Measurements from ENCODE around the gene OLFML3.
"Not testable (repeated sequence)": the region's sequence is repeated elsewhere in the genome, so short reads cannot be mapped to it uniquely, and the experiment has no call there.

OLFML3 gene

GRCh38 chr1:113945329-113945728 is 33.9 kb upstream of the OLFML3 start:
- Histone ChIP-seq H3K4me3 (no peak overlapping the region), H3K36me3 (peaks cover 16 to 34% (median 20%) of the 10 kb centered on the region in 3 donors), H3K4me1 (peaks cover 0 to 44% (median 29%) of the 10 kb centered on the region in 4 donors), H3K27ac (no peak overlapping the region), H3K9me3 (no peaks in the 10 kb centered on the region), H3K27me3 (no peaks in the 10 kb centered on the region)
- intact Hi-C loops (cut with DNase I; ENCODE audit: low total_unique reads): no loop called here
- no peak for TF ChIP-seq CTCF (IDR thresholded peaks at IDR 0.05)
- no peak for DNase-seq

GRCh38 chr1:113946112-113946511 is 33.2 kb upstream of the OLFML3 start:
- no peak for DNase-seq
- Histone ChIP-seq H3K27ac (no peak overlapping the region), H3K9me3 (no peaks in the 10 kb centered on the region), H3K36me3 (peaks cover 8 to 26% (median 13%) of the 10 kb centered on the region in 3 donors), H3K4me3 (no peak overlapping the region), H3K27me3 (no peaks in the 10 kb centered on the region), H3K4me1 (peaks cover 0 to 44% (median 28%) of the 10 kb centered on the region in 4 donors)
- intact Hi-C loops (cut with DNase I; ENCODE audit: low total_unique reads): no loop called here
- no peak for TF ChIP-seq CTCF (IDR thresholded peaks at IDR 0.05)

- intact Hi-C loops (cut with DNase I; ENCODE audit: low total_unique reads): no loop called here
- peaks cover 3 to 18% (median 8%) of the 10 kb centered on the region in 3 donors for H3K36me3 ChIP-seq
- no peak for DNase-seq
- TF ChIP-seq CTCF (IDR thresholded peaks at IDR 0.05): no peak
- H3K4me3 ChIP-seq: no peak overlapping the region
- no peaks in the 10 kb centered on the region for H3K9me3 ChIP-seq
- H3K4me1 ChIP-seq: peaks cover 0 to 48% (median 28%) of the 10 kb centered on the region in 4 donors
- H3K27ac ChIP-seq: peak overlapping the region; percentile 40 to 50
- no peaks in the 10 kb centered on the region for H3K27me3 ChIP-seq
These were observed 32.4 kb upstream of the OLFML3 start for GRCh38 chr1:113946678-113947387.

GRCh38 chr1:113947388-113948107 is 31.7 kb upstream of the OLFML3 start:
- peaks cover 0 to 11% (median under 1%) of the 10 kb centered on the region in 3 donors for H3K36me3 ChIP-seq
- DNase-seq: no peak
- H3K27ac ChIP-seq: peak overlapping the region; percentile 40 to 50
- peaks cover 0 to 55% (median 28%) of the 10 kb centered on the region in 4 donors for H3K4me1 ChIP-seq
- intact Hi-C loops (cut with DNase I; ENCODE audit: low total_unique reads): no loop called here
- H3K9me3 ChIP-seq: no peaks in the 10 kb centered on the region
- no peaks in the 10 kb centered on the region for H3K27me3 ChIP-seq
- no peak overlapping the region for H3K4me3 ChIP-seq
- TF ChIP-seq CTCF (IDR thresholded peaks at IDR 0.05): no peak

- DNase-seq; intact Hi-C loops (cut with DNase I; ENCODE audit: low total_unique reads); H3K9me3 ChIP-seq; H3K27me3 ChIP-seq; H3K4me3 ChIP-seq; H3K36me3 ChIP-seq: not testable (repeated sequence)
- peaks cover 0 to 58% (median 28%) of the 10 kb centered on the region in 4 donors for H3K4me1 ChIP-seq
- H3K27ac ChIP-seq: peak overlapping the region; percentile 40 to 50
These were observed 31.1 kb upstream of the OLFML3 start for GRCh38 chr1:113948151-113948550.

GRCh38 chr1:113949007-113949406 is 30.3 kb upstream of the OLFML3 start:
- H3K36me3 ChIP-seq: peaks cover 0 to 7% (median 6%) of the 10 kb centered on the region in 3 donors
- no peaks in the 10 kb centered on the region for H3K9me3 ChIP-seq
- DNase-seq: peak; percentile 27 to 71
- H3K27me3 ChIP-seq: no peaks in the 10 kb centered on the region
- H3K4me3 ChIP-seq: no peak overlapping the region
- intact Hi-C loops (cut with DNase I; ENCODE audit: low total_unique reads): no loop called here
- H3K4me1 ChIP-seq: peaks cover 0 to 58% (median 28%) of the 10 kb centered on the region in 4 donors
- H3K27ac ChIP-seq: peak overlapping the region; percentile 40 to 50
- TF ChIP-seq CTCF (IDR thresholded peaks at IDR 0.05): peak; percentile 30 to 63
